Trophoblast cell (in vitro differentiated cells and primary cell): ENCODE measurements around the gene MRTFB.
A peak's percentile ranks its signal among the peaks of the same experiment; 100 is the strongest.

ENCODE experiments used
- DNase-seq, 2 donors: peaks; one replicate each; pipeline ENCODE4 v3.0.0-alpha.2; 2016
- H2AFZ ChIP-seq: 2 replicates; pipeline ENCODE4 v1.6.1; 2013; ENCODE audit warnings: low read length, moderate library complexity, mild to moderate bottlenecking; ENCODE audit not compliant: insufficient read depth, poor library complexity
- H2AK5ac ChIP-seq: 2 replicates; pipeline ENCODE4 v1.6.1; 2013; ENCODE audit warnings: mild to moderate bottlenecking, low read length
- H2BK120ac ChIP-seq: 2 replicates; pipeline ENCODE4 v1.6.1; 2013; ENCODE audit warnings: low read length, mild to moderate bottlenecking, moderate library complexity; ENCODE audit not compliant: insufficient read depth, poor library complexity
- H2BK12ac ChIP-seq: 2 replicates; pipeline ENCODE4 v1.6.1; 2013; ENCODE audit warnings: mild to moderate bottlenecking, low read length, moderate library complexity
- H2BK5ac ChIP-seq: 2 replicates; pipeline ENCODE4 v1.6.1; 2013; ENCODE audit warnings: low read length, low read depth, moderate library complexity, mild to moderate bottlenecking; ENCODE audit not compliant: poor library complexity
- H3K14ac ChIP-seq: 2 replicates; pipeline ENCODE4 v1.6.1; 2013; ENCODE audit warnings: mild to moderate bottlenecking, low read length
- H3K18ac ChIP-seq: 2 replicates; pipeline ENCODE4 v1.6.1; 2013; ENCODE audit warnings: mild to moderate bottlenecking, low read length
- H3K23ac ChIP-seq: 2 replicates; pipeline ENCODE4 v1.6.1; 2013; ENCODE audit warnings: low read length
- H3K27ac ChIP-seq: 2 replicates; pipeline ENCODE4 v1.5.1; 2013; ENCODE audit warnings: low read depth, mild to moderate bottlenecking, inconsistent platforms, low read length, moderate library complexity
- H3K27me3 ChIP-seq: 2 replicates; pipeline ENCODE4 v1.6.1; 2013; ENCODE audit warnings: inconsistent platforms, mild to moderate bottlenecking, low read length, moderate library complexity; ENCODE audit not compliant: insufficient read depth
- H3K36me3 ChIP-seq, 2 experiments: 1 replicate in 1 of 2; 2 replicates in 1 of 2; pipeline ENCODE4 v1.6.1; 2013; ENCODE audit warnings: low read length in 2 of 2, mild to moderate bottlenecking in 2 of 2, moderate library complexity in 1 of 2; ENCODE audit not compliant: insufficient read depth in 2 of 2, control insufficient read depth in 1 of 2
- H3K4ac ChIP-seq: 2 replicates; pipeline ENCODE4 v1.6.1; 2013; ENCODE audit warnings: low read depth, mild to moderate bottlenecking, low read length, moderate library complexity
- H3K4me1 ChIP-seq, 2 experiments: 1 replicate in 1 of 2; 2 replicates in 1 of 2; pipeline ENCODE4 v1.6.1; 2013; ENCODE audit warnings: low read length in 2 of 2, mild to moderate bottlenecking in 2 of 2, moderate library complexity in 1 of 2; ENCODE audit not compliant: insufficient read depth in 2 of 2, control insufficient read depth in 1 of 2
- H3K4me2 ChIP-seq: 2 replicates; pipeline ENCODE4 v1.6.1; 2013; ENCODE audit warnings: inconsistent platforms, mild to moderate bottlenecking, low read length, moderate library complexity
- H3K4me3 ChIP-seq: 2 replicates; pipeline ENCODE4 v1.5.1; 2013; ENCODE audit warnings: mild to moderate bottlenecking, low read depth, low read length, inconsistent platforms
- H3K79me1 ChIP-seq: one replicate; pipeline ENCODE4 v1.6.1; 2013; ENCODE audit warnings: low read length
- H3K79me2 ChIP-seq: 2 replicates; pipeline ENCODE4 v1.6.1; 2013; ENCODE audit warnings: low read length, mild to moderate bottlenecking; ENCODE audit not compliant: control insufficient read depth, insufficient read depth, poor library complexity
- H3K9ac ChIP-seq: 2 replicates; pipeline ENCODE4 v1.6.1; 2013; ENCODE audit warnings: mild to moderate bottlenecking, low read length
- H3K9me3 ChIP-seq: 2 replicates; pipeline ENCODE4 v1.6.1; 2013; ENCODE audit warnings: low read depth, mild to moderate bottlenecking, control low read depth, inconsistent platforms, low read length; ENCODE audit not compliant: insufficient read depth
- H4K12ac ChIP-seq: 2 replicates; pipeline ENCODE4 v1.6.1; 2013; ENCODE audit warnings: low read depth, mild to moderate bottlenecking, low read length, moderate library complexity
- H4K8ac ChIP-seq: 2 replicates; pipeline ENCODE4 v1.6.1; 2013; ENCODE audit warnings: low read depth, mild to moderate bottlenecking, low read length, moderate library complexity
- H4K91ac ChIP-seq: one replicate; pipeline ENCODE4 v1.6.1; 2013; ENCODE audit warnings: low read depth, mild to moderate bottlenecking, low read length, moderate library complexity
- WGBS: extraction: QIAGEN DNeasy Blood & Tissue Kit; methylation state at CpG from one replicate; pipeline ENCODE4 v1.1.7; 2013; ENCODE audit warnings: missing lambda C conversion rate; ENCODE audit not compliant: insufficient read length, insufficient coverage; ENCODE audit errors: extremely low coverage; 5-methylcytosine and 5-hydroxymethylcytosine counted together

MRTFB gene

DNA sequence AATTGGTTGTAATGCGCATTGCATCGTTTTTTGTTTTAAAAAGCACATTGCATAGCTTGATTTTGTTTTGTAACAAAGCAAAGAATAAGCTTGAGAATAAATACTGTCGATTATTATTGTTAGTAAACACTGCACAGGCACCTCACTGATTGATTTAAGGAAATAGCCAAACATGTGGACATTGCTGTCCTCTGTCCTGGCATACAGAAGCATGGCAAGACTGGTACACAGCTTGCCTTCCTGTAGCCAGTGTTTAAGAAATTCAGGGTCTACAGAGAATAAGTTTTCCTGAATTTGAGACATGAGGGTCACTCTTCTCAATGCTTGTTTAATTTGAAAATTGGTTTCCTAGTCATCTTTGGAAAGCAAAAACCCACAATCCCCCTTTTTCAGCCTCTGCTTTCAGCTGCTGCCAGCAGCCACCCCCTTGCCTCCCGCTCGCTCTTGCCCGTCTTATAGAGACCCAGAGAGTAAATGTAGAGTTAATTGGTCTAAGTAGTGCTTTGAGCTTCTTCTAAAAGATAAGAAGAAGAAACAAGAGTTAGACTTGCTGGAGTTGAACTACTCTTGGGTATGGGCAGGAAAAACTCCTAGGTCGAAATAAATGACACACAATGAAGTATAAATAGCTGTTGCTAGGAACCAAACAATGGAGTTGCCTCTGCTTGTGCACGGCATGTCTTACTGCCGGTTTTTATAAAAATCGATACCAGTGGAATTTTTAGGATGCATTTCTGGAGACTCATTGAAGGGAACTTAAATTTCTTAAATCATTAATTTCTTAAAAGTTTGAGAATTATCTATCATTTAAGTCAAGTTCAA, 116.6 kb downstream of the MRTFB start:
- Histone ChIP-seq H3K9me3 (no peaks in the 10 kb centered on the region), H3K4ac (no peak overlapping the region), H2AK5ac (no peak overlapping the region), H2BK120ac (no peak overlapping the region), H2AFZ (no peak overlapping the region), H3K79me1 (peaks cover 4% of the 10 kb centered on the region), H2BK12ac (no peak overlapping the region), H3K23ac (no peak overlapping the region), H3K4me1 (peaks cover 9 to 15% of the 10 kb centered on the region in 2 experiments), H3K79me2 (no peaks in the 10 kb centered on the region), H3K9ac (no peak overlapping the region), H3K27ac (no peak overlapping the region), H2BK5ac (no peak overlapping the region), H4K8ac (no peak overlapping the region), H4K91ac (no peak overlapping the region), H3K4me3 (no peak overlapping the region), H4K12ac (no peak overlapping the region), H3K14ac (no peak overlapping the region), H3K18ac (no peak overlapping the region), H3K27me3 (no peaks in the 10 kb centered on the region), H3K4me2 (no peak overlapping the region), H3K36me3 (no peaks in the 10 kb centered on the region)
- no CpG with 5 or more reads among the region's 10 CpGs for whole genome bisulfite sequencing
- no peak for DNase-seq

DNA sequence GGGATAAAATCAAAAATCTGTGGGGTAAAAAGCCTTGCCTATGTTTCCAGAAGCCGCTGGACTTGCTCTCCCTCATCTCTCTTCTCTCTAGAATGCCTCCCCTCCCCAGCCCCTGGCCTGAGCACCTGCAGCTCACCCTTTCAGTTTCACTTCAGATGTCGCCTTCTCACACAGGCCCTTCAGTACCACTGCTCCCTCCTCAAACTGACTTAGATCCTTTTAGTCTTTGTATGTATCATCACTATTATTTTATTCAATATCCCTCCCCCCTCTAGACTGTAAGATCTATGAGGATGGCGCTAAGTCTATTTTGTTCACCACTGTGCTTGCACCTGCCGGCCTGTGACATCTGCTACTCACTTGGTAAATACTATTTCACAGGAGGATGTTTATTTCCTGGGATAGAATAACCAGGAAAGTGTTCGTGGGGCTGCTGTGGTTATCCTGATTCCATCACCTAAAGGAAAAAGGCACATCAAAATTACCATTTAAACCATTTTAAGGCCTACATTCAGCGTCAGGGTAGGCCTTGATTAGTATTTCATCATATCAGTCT, 122.3 kb downstream of the MRTFB start:
- Histone ChIP-seq H2BK12ac (no peak overlapping the region), H3K79me2 (no peaks in the 10 kb centered on the region), H2BK5ac (no peak overlapping the region), H3K14ac (no peak overlapping the region), H3K4ac (no peak overlapping the region), H3K18ac (no peak overlapping the region), H3K4me1 (no peaks in the 10 kb centered on the region), H3K9ac (no peak overlapping the region), H3K9me3 (no peaks in the 10 kb centered on the region), H2BK120ac (no peak overlapping the region), H2AFZ (no peak overlapping the region), H3K27ac (no peak overlapping the region), H4K8ac (no peak overlapping the region), H3K4me2 (no peak overlapping the region), H4K12ac (no peak overlapping the region), H3K27me3 (no peaks in the 10 kb centered on the region), H3K23ac (no peak overlapping the region), H3K4me3 (no peak overlapping the region), H2AK5ac (no peak overlapping the region), H3K36me3 (no peaks in the 10 kb centered on the region), H3K79me1 (peaks cover 1% of the 10 kb centered on the region), H4K91ac (no peak overlapping the region)
- DNase-seq, result no peak
- whole genome bisulfite sequencing, result no CpG with 5 or more reads among the region's 6 CpGs

- H4K91ac ChIP-seq, result no peak overlapping the region
- H3K4me3 ChIP-seq, result no peak overlapping the region
- peak overlapping the region; percentile 63 for H3K23ac ChIP-seq
- H3K27me3 ChIP-seq, result peaks cover 2% of the 10 kb centered on the region
- H3K4me1 ChIP-seq, result no peaks in the 10 kb centered on the region
- no peak overlapping the region for H2BK120ac ChIP-seq
- H3K4ac ChIP-seq, result no peak overlapping the region
- H4K12ac ChIP-seq, result no peak overlapping the region
- no peak overlapping the region for H3K14ac ChIP-seq
- DNase-seq, result no peak
- H2BK5ac ChIP-seq, result no peak overlapping the region
- no peaks in the 10 kb centered on the region for H3K9me3 ChIP-seq
- H3K79me2 ChIP-seq, result no peaks in the 10 kb centered on the region
- H2BK12ac ChIP-seq, result no peak overlapping the region
- H3K79me1 ChIP-seq, result peaks cover 1% of the 10 kb centered on the region
- no peak overlapping the region for H4K8ac ChIP-seq
- H3K9ac ChIP-seq, result no peak overlapping the region
- H3K4me2 ChIP-seq, result no peak overlapping the region
- H3K27ac ChIP-seq, result no peak overlapping the region
- no peaks in the 10 kb centered on the region for H3K36me3 ChIP-seq
- H2AFZ ChIP-seq, result no peak overlapping the region
- H2AK5ac ChIP-seq, result no peak overlapping the region
- H3K18ac ChIP-seq, result no peak overlapping the region
- no CpG with 5 or more reads among the region's 5 CpGs for WGBS
Measured at GRCh38 chr16:14194721-14195120, 123.6 kb downstream of the MRTFB start.

DNA sequence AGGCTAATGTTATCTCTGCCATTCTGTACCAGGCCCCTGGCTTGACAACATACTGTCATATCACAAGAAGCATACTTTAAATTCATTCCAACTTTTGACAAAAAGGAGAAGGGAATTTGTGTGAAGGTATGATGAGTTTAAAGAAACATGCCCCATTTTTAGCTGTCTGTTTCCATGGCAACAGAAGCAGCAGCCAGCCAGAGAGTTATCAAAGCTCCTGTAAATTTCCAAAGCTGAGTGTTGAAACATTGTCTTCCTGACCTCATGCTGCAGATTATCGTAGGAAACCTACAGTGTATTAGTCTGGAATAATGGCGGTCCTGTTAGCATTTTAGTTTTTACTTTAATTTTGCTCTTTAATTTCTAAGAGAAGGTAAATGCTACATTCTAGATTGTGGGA, 124.9 kb downstream of the MRTFB start:
- Histone ChIP-seq H2AFZ (no peak overlapping the region), H3K36me3 (peaks cover 0 to 2% of the 10 kb centered on the region in 2 experiments), H3K79me1 (no peaks in the 10 kb centered on the region), H4K12ac (no peak overlapping the region), H3K4ac (no peak overlapping the region), H3K27ac (no peak overlapping the region), H3K18ac (no peak overlapping the region), H4K8ac (no peak overlapping the region), H4K91ac (no peak overlapping the region), H2AK5ac (no peak overlapping the region), H3K23ac (no peak overlapping the region), H3K9me3 (no peaks in the 10 kb centered on the region), H3K27me3 (peaks cover 2% of the 10 kb centered on the region), H3K4me2 (no peak overlapping the region), H2BK12ac (no peak overlapping the region), H3K14ac (no peak overlapping the region), H3K79me2 (no peaks in the 10 kb centered on the region), H2BK120ac (no peak overlapping the region), H3K4me1 (no peaks in the 10 kb centered on the region), H2BK5ac (no peak overlapping the region), H3K4me3 (no peak overlapping the region), H3K9ac (no peak overlapping the region)
- no CpG with 5 or more reads among the region's 2 CpGs for WGBS
- peak in 1 of 2 donors; percentile 73 for DNase-seq
